Mesangial cell (primary cell): ENCODE results near the gene PRSS8. TPM values are rescaled to one million over a fixed set of nuclear protein-coding genes. Genes with fewer than 3 reads are reported as not detected.

Source experiments
- total RNA-seq: library from RNA; depleted of rRNA; stranded (reverse); fragments of >200 nt; gene quantifications from 2 replicates; pipeline ENCODE4 v1.2.3, GENCODE V29; 2015

PRSS8 gene
- total RNA-seq = 2.6 and 13.1 TPM in 2 replicates

DNA sequence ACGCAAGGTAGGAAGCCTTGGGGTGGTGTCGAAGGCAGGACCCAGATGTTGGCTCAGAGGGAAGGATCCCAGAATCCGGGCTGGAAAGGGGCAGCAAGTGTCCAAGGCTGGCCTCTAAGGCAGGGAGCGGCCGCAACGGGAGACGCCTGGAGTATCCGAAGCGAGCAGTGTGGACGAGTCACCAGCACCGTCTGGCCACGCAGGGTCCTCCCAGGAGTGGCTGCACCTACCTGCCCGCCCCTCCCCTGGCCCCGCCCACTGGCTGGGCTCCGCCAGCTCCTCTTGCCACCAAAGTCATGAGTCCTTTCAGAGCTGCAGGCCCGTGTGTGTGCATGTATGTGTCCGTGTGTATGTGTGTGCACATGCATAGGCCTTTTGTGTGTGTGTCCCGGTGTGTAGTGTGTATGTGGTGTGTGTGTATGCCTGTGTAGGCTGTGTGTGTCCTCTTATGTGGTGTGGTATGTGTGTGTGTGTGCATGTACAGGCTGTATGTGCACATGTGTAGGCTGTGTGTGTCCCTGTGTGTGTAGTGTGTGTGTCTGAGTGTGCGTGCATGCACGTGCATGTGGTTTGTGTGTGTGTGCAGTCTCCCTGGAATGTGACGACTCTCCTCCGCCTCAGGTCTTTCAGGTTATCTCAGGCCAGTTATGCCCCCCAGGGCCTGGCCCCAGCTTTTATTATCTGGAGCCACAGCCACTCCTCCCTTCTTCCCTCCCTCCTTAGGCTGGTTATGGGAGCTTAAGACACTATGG, at the start of gene PRSS8:
Gene PRSS8, minus strand, starts transcription at position 193 of the 752 bp plus-strand sequence. CDS start 229 bp downstream, outside the sequence.

DNA sequence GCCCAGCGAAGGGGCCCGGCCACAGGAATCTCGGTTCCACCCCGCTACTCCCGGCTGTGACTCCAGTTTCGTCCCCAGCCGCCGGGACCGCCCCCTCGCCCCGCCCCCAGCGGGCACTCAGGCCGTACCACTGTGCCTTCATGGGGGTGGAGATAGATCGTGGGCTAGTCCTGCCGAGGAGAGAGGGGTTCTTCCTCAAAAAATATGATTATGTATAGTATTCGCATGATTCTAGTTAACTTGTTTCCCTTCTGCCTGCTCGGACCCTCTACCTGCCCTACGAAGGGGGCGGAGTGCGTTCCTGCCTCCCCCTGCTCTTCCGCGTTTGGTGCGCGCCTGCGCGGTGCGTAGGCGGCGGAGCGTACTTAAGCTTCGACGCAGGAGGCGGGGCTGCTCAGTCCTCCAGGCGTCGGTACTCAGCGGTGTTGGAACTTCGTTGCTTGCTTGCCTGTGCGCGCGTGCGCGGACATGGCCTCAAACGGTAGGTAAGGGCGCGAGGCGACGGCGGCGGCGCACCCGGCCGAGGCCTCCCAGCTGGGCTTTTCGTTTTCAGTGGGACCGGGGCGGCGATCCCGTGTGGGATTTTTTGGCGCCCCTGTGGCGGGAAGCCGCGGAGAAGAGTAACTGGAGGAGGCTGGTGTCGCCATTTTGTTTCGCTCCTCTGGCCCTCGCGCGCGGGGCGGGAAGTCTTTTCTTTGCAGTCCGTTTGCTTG, 44.4 kb upstream of the PRSS8 start, which contains the start of gene FUS:
Gene FUS, plus strand, starts transcription at position 393 of the 713 bp plus-strand sequence. Its CDS starts 76 bp downstream, at position 469.

DNA sequence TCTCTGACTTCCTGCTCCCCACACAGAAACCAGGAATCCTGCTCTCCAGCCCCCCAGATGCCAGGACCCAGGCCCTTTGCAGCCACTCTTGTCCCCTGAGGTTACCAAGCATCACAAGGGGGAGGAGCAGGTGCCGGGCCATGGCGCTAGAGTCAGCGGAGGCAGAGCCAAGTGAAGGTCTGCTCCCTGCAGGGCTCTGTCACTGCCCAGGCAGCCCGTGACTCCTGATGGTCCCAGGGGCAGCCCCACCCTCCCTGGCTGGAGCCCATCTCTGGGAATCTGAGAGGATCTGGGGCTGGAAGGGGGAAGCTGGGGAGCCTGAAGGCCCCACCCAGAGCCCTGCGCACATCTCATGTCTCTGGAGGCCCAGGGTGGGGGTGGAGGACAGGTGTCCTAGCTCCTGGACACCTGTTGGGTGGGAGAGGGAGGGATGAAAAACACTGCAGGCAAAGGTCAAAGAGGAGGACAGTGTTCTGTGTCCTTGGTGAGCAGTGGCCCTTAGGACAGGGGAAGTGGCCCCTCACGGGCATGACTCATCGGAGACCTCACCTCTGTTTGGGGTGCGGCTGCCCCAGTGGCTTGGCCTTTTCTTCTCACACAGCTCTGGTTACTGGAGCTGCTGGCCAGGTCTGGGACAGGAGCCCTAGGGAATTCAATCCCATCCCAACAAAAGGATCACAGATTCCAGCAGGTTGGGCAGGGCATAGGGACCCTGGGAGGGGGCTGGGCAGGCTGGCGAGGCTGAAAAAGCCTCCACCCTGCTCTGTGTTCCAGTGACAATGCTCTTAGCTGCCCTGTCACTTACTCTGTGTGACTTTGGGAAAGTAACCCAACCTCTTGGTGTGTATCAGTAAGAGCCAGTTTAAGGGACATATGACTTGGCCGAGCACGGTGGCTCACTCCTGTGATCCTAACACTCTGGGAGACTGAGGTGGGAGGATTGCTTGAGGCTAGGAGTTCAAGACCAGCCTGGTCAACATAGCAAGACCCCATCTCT, 14.7 kb upstream of the PRSS8 start, which contains the start of gene PRSS36:
Gene PRSS36, minus strand, starts transcription at position 173 of the 997 bp plus-strand sequence. Its CDS starts 31 bp downstream, at position 142.

DNA sequence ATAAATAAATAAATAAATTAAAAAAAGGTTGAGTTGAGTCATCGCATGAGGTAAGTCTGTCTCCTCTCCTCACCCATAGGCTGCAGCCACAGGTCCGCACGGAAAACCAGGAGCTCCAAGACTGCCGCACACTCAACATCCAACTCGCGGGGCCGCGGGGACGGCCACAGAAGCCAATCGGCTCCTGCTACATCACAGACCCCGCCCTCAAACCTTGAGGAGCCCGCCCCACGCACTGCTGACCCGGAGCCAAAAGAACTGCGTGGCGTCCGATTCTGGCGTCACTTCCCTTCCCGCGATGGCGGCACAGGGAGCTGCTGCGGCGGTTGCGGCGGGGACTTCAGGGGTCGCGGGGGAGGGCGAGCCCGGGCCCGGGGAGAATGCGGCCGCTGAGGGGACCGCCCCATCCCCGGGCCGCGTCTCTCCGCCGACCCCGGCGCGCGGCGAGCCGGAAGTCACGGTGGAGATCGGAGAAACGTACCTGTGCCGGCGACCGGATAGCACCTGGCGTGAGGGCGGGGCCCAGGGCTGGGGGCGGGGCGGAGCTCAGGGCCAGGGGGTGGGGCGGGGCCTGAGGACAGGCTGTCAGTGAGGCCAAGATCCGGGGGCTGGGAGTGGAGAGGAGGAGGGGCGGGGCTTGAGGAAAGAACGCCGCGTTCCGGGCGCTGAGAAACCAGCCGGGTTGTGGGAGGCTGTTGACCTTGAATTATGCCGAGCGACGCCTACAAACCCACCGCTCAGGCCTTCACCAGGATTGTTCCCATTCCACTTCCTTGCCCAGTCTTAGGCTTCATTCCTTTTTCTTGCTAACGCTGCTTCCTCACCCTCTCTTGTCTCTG, 17.9 kb downstream of the PRSS8 start, which contains the start of gene KAT8:
Gene KAT8, plus strand, starts transcription at position 281 of the 839 bp plus-strand sequence. Its CDS starts 18 bp downstream, at position 299.

DNA sequence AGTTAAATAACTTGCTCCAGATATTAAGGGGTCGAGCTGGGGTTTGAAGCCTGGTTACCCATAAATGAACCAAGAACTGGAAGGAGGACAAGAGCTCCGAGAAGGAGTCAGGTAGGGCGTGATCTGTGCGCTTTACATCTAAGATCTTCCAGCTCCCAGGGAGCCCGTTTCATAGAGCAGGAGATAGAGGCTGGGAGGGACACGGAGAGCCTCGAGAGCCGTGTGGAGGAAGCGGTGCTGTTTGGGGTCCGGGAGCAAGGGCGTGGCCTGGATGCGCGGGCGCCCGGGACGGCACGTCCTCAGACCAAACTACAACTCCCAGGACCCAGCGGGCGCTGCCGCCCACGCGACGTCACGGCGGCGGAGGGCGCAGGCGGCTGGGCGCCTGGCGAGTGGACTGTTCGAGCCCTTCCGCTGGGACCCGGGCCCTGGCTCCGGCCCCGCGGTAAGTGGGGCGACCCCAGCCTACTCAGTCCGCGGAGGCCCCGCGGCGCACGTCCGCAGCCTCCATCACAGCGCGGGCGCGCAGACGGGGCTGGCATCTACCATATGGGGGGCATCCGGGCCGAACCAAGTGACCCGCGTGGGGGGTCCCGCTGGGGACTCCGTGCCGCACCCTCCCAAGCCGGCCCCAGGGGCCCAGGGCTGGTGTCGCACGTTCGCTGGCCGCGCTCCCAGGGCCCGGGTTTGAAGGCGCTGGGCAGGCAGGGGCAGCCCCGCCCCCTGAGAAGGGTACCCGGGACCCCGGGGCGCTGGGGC, 27.3 kb downstream of the PRSS8 start, which contains the start of gene BCKDK:
Gene BCKDK, plus strand, starts transcription at position 352 of the 759 bp plus-strand sequence. CDS start 838 bp downstream, outside the sequence.

GRCh38 chr16:31094424-31095120, 41.0 kb downstream of the PRSS8 start, which contains the start of gene VKORC1:
VKORC1 (minus strand) TSS chr16:31094797; CDS start chr16:31094729, 68 bp downstream.

GRCh38 chr16:31088459-31089183, 46.9 kb downstream of the PRSS8 start, which contains the start of gene PRSS53:
PRSS53 (minus strand) TSS chr16:31088943; CDS start chr16:31088809, 134 bp downstream.

Other genes with a start within 250 kb of the PRSS8 start
- gene BCL7C, start 241.7 kb downstream of the PRSS8 start, total RNA-seq = 60.0 and 62.7 TPM in 2 replicates
- 2.8 and 6.8 TPM in 2 replicates for gene CTF1, start 239.1 kb downstream of the PRSS8 start, total RNA-seq
- 31.8 and 37.6 TPM in 2 replicates for gene FBXL19, start 212.2 kb downstream of the PRSS8 start, total RNA-seq
- 24.4 and 95.3 TPM in 2 replicates for gene ORAI3, start 186.7 kb downstream of the PRSS8 start, total RNA-seq
- gene SETD1A, start 178.0 kb downstream of the PRSS8 start, total RNA-seq = 6.5 and 8.0 TPM in 2 replicates
- 11.2 and 64.7 TPM in 2 replicates for gene HSD3B7, start 150.5 kb downstream of the PRSS8 start, total RNA-seq
- 0.63 and 0.65 TPM in 2 replicates for gene STX1B, start 125.1 kb downstream of the PRSS8 start, total RNA-seq
- gene STX4, start 102.2 kb downstream of the PRSS8 start, total RNA-seq = 20.9 and 23.1 TPM in 2 replicates
- 13.4 and 14.2 TPM in 2 replicates for gene ZNF668, start 61.5 kb downstream of the PRSS8 start, total RNA-seq
- 12.7 and 22.7 TPM in 2 replicates for gene ZNF646, start 61.3 kb downstream of the PRSS8 start, total RNA-seq
- gene PRSS53, start 46.8 kb downstream of the PRSS8 start, total RNA-seq = 0.81 and 1.6 TPM in 2 replicates
- 217 and 229 TPM in 2 replicates for gene VKORC1, start 40.9 kb downstream of the PRSS8 start, total RNA-seq
- 88.5 and 103 TPM in 2 replicates for gene BCKDK, start 27.3 kb downstream of the PRSS8 start, total RNA-seq
- gene KAT8, start 18.1 kb downstream of the PRSS8 start, total RNA-seq = 31.8 and 47.4 TPM in 2 replicates
- 1.1 and 7.9 TPM in 2 replicates for gene PRSS36, start 14.3 kb upstream of the PRSS8 start, total RNA-seq
- 43.7 and 78.9 TPM in 2 replicates for gene FUS, start 44.4 kb upstream of the PRSS8 start, total RNA-seq
- gene PYCARD, start 67.0 kb upstream of the PRSS8 start, total RNA-seq = 37.3 and 88.6 TPM in 2 replicates
- not detected in 2 replicates for gene TRIM72, start 78.4 kb upstream of the PRSS8 start, total RNA-seq
- gene PYDC1, start 81.4 kb upstream of the PRSS8 start, total RNA-seq = not detected in 2 replicates
- gene ITGAM, start 124.2 kb upstream of the PRSS8 start, total RNA-seq = 2.1 TPM in 1 of 2 replicates, not detected in the other
- under 0.01 TPM in 2 replicates for gene ITGAX, start 219.4 kb upstream of the PRSS8 start, total RNA-seq